Neural cell (in vitro differentiated cells): ENCODE results near the gene KCNAB2. TPM values are rescaled to one million over a fixed set of nuclear protein-coding genes. Genes with fewer than 3 reads are reported as not detected.

Experiments
- H2AFZ ChIP-seq: fragments of 200-600, 300-800 bp; sonication (generic), shearing (Covaris generic); 2 replicates; pipeline ENCODE4 v1.6.0; 2014; ENCODE audit warnings: low read depth, mild to moderate bottlenecking, antibody characterized with exemption, low read length, moderate library complexity
- H3F3A ChIP-seq: fragments of 200-600 bp; shearing (Covaris generic); 2 replicates; pipeline ENCODE4 v1.6.1; 2016; ENCODE audit warnings: mild to moderate bottlenecking, moderate library complexity, mixed read lengths, antibody characterized with exemption, low read length; ENCODE audit not compliant: insufficient read depth, poor library complexity, severe bottlenecking
- H3K27ac ChIP-seq: fragments of 200-600, 300-800 bp; sonication (generic), shearing (Covaris generic); 2 replicates; pipeline ENCODE4 v1.5.1; 2014; ENCODE audit warnings: mild to moderate bottlenecking, low read length, moderate library complexity
- H3K27me3 ChIP-seq: fragments of 300-800, 200-600 bp; sonication (generic), shearing (Covaris generic); 2 replicates; pipeline ENCODE4 v1.6.0; 2014; ENCODE audit warnings: mild to moderate bottlenecking, low read depth, low read length, moderate library complexity; ENCODE audit not compliant: insufficient read depth
- H3K36me3 ChIP-seq: fragments of 300-800, 200-600 bp; sonication (generic), shearing (Covaris generic); 2 replicates; pipeline ENCODE4 v1.5.1; 2014; ENCODE audit warnings: mild to moderate bottlenecking, antibody characterized with exemption, low read length, moderate library complexity; ENCODE audit not compliant: insufficient read depth
- H3K4me2 ChIP-seq: fragments of 300-800, 200-600 bp; sonication (generic), shearing (Covaris generic); 2 replicates; pipeline ENCODE4 v1.6.0; 2014; ENCODE audit warnings: mild to moderate bottlenecking, low read length
- H3K4me3 ChIP-seq: fragments of 300-800, 200-600 bp; sonication (generic), shearing (Covaris generic); 2 replicates; pipeline ENCODE4 v1.5.1; 2014; ENCODE audit warnings: mild to moderate bottlenecking, low read length, moderate library complexity
- H3K79me2 ChIP-seq: fragments of 200-600 bp; shearing (Covaris generic); replicated peaks from 2 replicates; pipeline ENCODE4 v1.6.0; 2014; ENCODE audit warnings: mild to moderate bottlenecking, low read length, moderate library complexity; ENCODE audit not compliant: insufficient read depth
- H3K9ac ChIP-seq: fragments of 300-800, 200-600 bp; sonication (generic), shearing (Covaris generic); 2 replicates; pipeline ENCODE4 v1.6.1; 2016; ENCODE audit warnings: mild to moderate bottlenecking, low read length, mixed read lengths
- H3K9me2 ChIP-seq: fragments of 200-600 bp; shearing (Covaris generic); 2 replicates; pipeline ENCODE4 v1.6.1; 2016; ENCODE audit warnings: mild to moderate bottlenecking, low read length, mixed read lengths; ENCODE audit not compliant: insufficient read depth
- H3K9me3 ChIP-seq: fragments of 200-600, 300-800 bp; sonication (generic), shearing (Covaris generic); 2 replicates; pipeline ENCODE4 v1.6.1; 2016; ENCODE audit warnings: mild to moderate bottlenecking, mixed run types, low read length, moderate library complexity, mixed read lengths
- H4K20me1 ChIP-seq: fragments of 200-600 bp; shearing (Covaris generic); 2 replicates; pipeline ENCODE4 v1.6.1; 2016; ENCODE audit warnings: mild to moderate bottlenecking, mixed run types; ENCODE audit not compliant: insufficient read depth
- CTCF ChIP-seq: fragments of 450-650 bp; IDR thresholded peaks from 2 replicates; pipeline ENCODE4 v1.5.1; 2014; ENCODE audit warnings: antibody characterized with exemption, mild to moderate bottlenecking, moderate library complexity; ENCODE audit not compliant: poor library complexity, severe bottlenecking
- EP300 ChIP-seq: fragments of 450-650 bp; conservative IDR thresholded peaks from 2 replicates; pipeline ENCODE4 v1.6.1; 2014; ENCODE audit warnings: antibody characterized with exemption, mild to moderate bottlenecking, moderate library complexity; ENCODE audit not compliant: poor library complexity, severe bottlenecking
- EZH2 ChIP-seq: fragments of 200-600, 300-800 bp; shearing (Covaris generic), sonication (generic); IDR thresholded peaks from 2 replicates; pipeline ENCODE4 v1.6.1; 2014; ENCODE audit warnings: antibody characterized with exemption, low read length, borderline replicate concordance, mild to moderate bottlenecking; ENCODE audit not compliant: insufficient read depth, poor library complexity, severe bottlenecking
- MXI1 ChIP-seq: fragments of 450-650 bp; conservative IDR thresholded peaks from 2 replicates; pipeline ENCODE4 v1.6.1; 2014; ENCODE audit warnings: antibody characterized with exemption, mild to moderate bottlenecking; ENCODE audit not compliant: poor library complexity, severe bottlenecking
- POLR2AphosphoS5 ChIP-seq: IDR thresholded peaks from 2 replicates; pipeline ENCODE4 v1.6.1; 2012
- RAD21 ChIP-seq: fragments of 450-650 bp; conservative IDR thresholded peaks from 2 replicates; pipeline ENCODE4 v1.6.1; 2014; ENCODE audit warnings: antibody characterized with exemption, mild to moderate bottlenecking, moderate library complexity
- REST ChIP-seq: IDR thresholded peaks from 2 replicates; pipeline ENCODE4 v1.6.1; 2012; ENCODE audit warnings: borderline replicate concordance
- SMC3 ChIP-seq: fragments of 450-650 bp; conservative IDR thresholded peaks from 2 replicates; pipeline ENCODE4 v1.6.1; 2014; ENCODE audit warnings: antibody characterized with exemption, mild to moderate bottlenecking, moderate library complexity; ENCODE audit not compliant: poor library complexity
- TAF1 ChIP-seq: IDR thresholded peaks from 2 replicates; pipeline ENCODE4 v1.6.1; 2012; ENCODE audit warnings: low read depth
- polyA plus RNA-seq: library from polyadenylated mRNA; depleted of rRNA; stranded (reverse); fragments of >200 nt; gene quantifications from 2 replicates; pipeline ENCODE4 v1.2.3, GENCODE V29; 2014

The KCNAB2 gene
- polyA plus RNA-seq, 1 donor from 2014 or later = 11.7 TPM

- no peaks in the 10 kb centered on the region for H3K9me3 ChIP-seq
- no peaks in the 10 kb centered on the region for H3K27me3 ChIP-seq
- H4K20me1 ChIP-seq = no peaks in the 10 kb centered on the region
- no peaks in the 10 kb centered on the region for H3K36me3 ChIP-seq
- no peak overlapping the region for H3K4me3 ChIP-seq
- H3K9ac ChIP-seq = no peak overlapping the region
- no peaks in the 10 kb centered on the region for H3K9me2 ChIP-seq
- no peak overlapping the region for H3K27ac ChIP-seq
- TF ChIP-seq MXI1 (no peak), EP300 (no peak), RAD21 (no peak), REST (no peak), POLR2AphosphoS5 (no peak), TAF1 (no peak), EZH2 (no peak), CTCF (no peak), SMC3 (no peak)
- no peak overlapping the region for H2AFZ ChIP-seq
- no peaks in the 10 kb centered on the region for H3K79me2 ChIP-seq
- no peaks in the 10 kb centered on the region for H3F3A ChIP-seq
- no peak overlapping the region for H3K4me2 ChIP-seq
Measured at GRCh38 chr1:6093611-6094010, 47.9 kb downstream of the KCNAB2 start.

GRCh38 chr1:6094246-6094645 is 48.6 kb downstream of the KCNAB2 start:
- H3K9me2 ChIP-seq = no peaks in the 10 kb centered on the region
- no peaks in the 10 kb centered on the region for H4K20me1 ChIP-seq
- no peaks in the 10 kb centered on the region for H3K79me2 ChIP-seq
- no peak overlapping the region for H2AFZ ChIP-seq
- H3F3A ChIP-seq = no peaks in the 10 kb centered on the region
- TF ChIP-seq SMC3 = no peak
- no peak for TF ChIP-seq REST
- no peak for TF ChIP-seq EZH2
- no peak for TF ChIP-seq TAF1
- TF ChIP-seq POLR2AphosphoS5 = no peak
- H3K9me3 ChIP-seq = no peaks in the 10 kb centered on the region
- H3K4me3 ChIP-seq = no peak overlapping the region
- H3K36me3 ChIP-seq = no peaks in the 10 kb centered on the region
- no peak overlapping the region for H3K4me2 ChIP-seq
- no peaks in the 10 kb centered on the region for H3K27me3 ChIP-seq
- no peak overlapping the region for H3K9ac ChIP-seq
- no peak overlapping the region for H3K27ac ChIP-seq
